Measurements from ENCODE around the gene SEMA6B. TPM values are rescaled to one million over a fixed set of nuclear protein-coding genes. Genes with fewer than 3 reads are reported as not detected.

Gene SEMA6B
- total and polyA plus RNA-seq, 2 donors (not counting 3 experiments of a cell fraction or from before 2014, with no cell fraction given), result 97.8 to 176 TPM

- no peak overlapping the region for H3K4me2 ChIP-seq (ENCODE audit: insufficient read depth, low read length)
- no peak for TF ChIP-seq POLR2AphosphoS5 (IDR thresholded peaks at IDR 0.05; ENCODE audit: insufficient read depth, low read depth, low read length)
- no peak for TF ChIP-seq JUN (IDR thresholded peaks at IDR 0.05; ENCODE audit: borderline replicate concordance, insufficient read depth, insufficient read length, low read depth)
- TF ChIP-seq MAX (IDR thresholded peaks at IDR 0.05; ENCODE audit: insufficient read depth, insufficient read length), result no peak
- TF ChIP-seq POLR2A (IDR thresholded peaks at IDR 0.05; ENCODE audit: low read depth, low read length), result no peak
- ChIA-PET POLR2A (interaction anchor here (0.7 kb wide), 1 partner anchor 20 kb away, joined by 7 read pairs; no protein-coding TSS in a partner anchor), CTCF (interaction anchor here (0.8 to 6.6 kb wide), 7 partner anchors 9 to 43 kb away, joined by 3 to 57 read pairs (median 4); no protein-coding TSS in a partner anchor)
- H3K9ac ChIP-seq (replicated peaks; ENCODE audit: extremely low read depth, insufficient read depth, low read length), result no peak overlapping the region
- BruUV-seq (replicated peaks), result no TSS peak
- H3K9me3 ChIP-seq (replicated peaks; ENCODE audit: control insufficient read depth, insufficient read depth, low read length), result no peaks in the 10 kb centered on the region
- H3K36me3 ChIP-seq (ENCODE audit: control insufficient read depth in 2 of 2, extremely low read depth in 1 of 2, insufficient read depth in 2 of 2, low read length in 2 of 2), result no peaks in the 10 kb centered on the region
- H3K27me3 ChIP-seq (ENCODE audit: control insufficient read depth in 2 of 2, insufficient read depth in 2 of 2, low read length in 2 of 2), result peaks cover 3 to 4% of the 10 kb centered on the region in 2 experiments
- FAIRE-seq (no peak), DNase-seq (ENCODE audit: low read depth, low spot score) (no peak)
- dilution Hi-C loops (cut with MboI; ENCODE audit: extremely low pct_ligation_motif_present, low sequenced_read_pairs) (no loop called here), intact Hi-C loops (cut with micrococcal nuclease) (no loop called here)
- no peaks in the 10 kb centered on the region for H4K20me1 ChIP-seq (replicated peaks; ENCODE audit: control insufficient read depth, extremely low read depth, insufficient read depth, low read length)
- H3K4me1 ChIP-seq (ENCODE audit: control insufficient read depth, extremely low read depth, insufficient read depth, low read length), result no peaks in the 10 kb centered on the region
- no peak overlapping the region for H3K4me3 ChIP-seq (replicated peaks in 1 of 3; ENCODE audit: insufficient read depth in 1 of 3, low read depth in 1 of 3, low read length in 3 of 3)
- H2AFZ ChIP-seq (ENCODE audit: low read depth, low read length), result no peak overlapping the region
- H3K27ac ChIP-seq (ENCODE audit: insufficient read depth, low read depth, low read length), result no peak overlapping the region
- no peaks in the 10 kb centered on the region for H3K79me2 ChIP-seq (ENCODE audit: control insufficient read depth, insufficient read depth, low read length)
- no peaks in the 10 kb centered on the region for H3K9me1 ChIP-seq (replicated peaks; ENCODE audit: control insufficient read depth, extremely low read depth, insufficient read depth, low read length)
These were observed 33.9 kb upstream of the SEMA6B start for GRCh38 chr19:4593409-4593851.

DNA sequence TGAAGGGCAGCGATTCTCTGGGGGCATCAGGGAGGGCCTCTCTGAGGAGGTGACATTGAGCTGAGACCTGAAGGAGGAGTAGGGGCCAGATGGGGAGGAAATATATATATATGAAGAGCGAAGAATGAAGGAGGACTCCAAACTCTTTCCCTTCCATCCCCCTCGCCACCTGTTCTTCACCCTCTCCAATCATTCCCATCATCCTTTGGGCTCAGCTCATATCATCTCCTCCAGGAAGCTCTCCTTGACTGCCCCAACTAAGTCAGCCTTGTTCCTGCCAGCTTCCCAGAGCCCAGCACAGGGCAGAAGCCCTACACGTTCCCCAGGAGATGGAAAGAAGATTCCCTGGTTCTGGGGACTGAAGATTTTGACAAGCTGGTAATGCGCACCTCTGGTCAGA is 33.0 kb upstream of the SEMA6B start:
- H3K9ac ChIP-seq (replicated peaks; ENCODE audit: extremely low read depth, insufficient read depth, low read length), result no peak overlapping the region
- no peaks in the 10 kb centered on the region for H3K9me1 ChIP-seq (replicated peaks; ENCODE audit: control insufficient read depth, extremely low read depth, insufficient read depth, low read length)
- BruUV-seq (replicated peaks), result no TSS peak
- H3K27me3 ChIP-seq (ENCODE audit: control insufficient read depth in 2 of 2, insufficient read depth in 2 of 2, low read length in 2 of 2), result peaks cover 3 to 4% of the 10 kb centered on the region in 2 experiments
- no peak overlapping the region for H2AFZ ChIP-seq (ENCODE audit: low read depth, low read length)
- no peak for DNase-seq (ENCODE audit: low read depth, low spot score)
- no peaks in the 10 kb centered on the region for H3K9me3 ChIP-seq (replicated peaks; ENCODE audit: control insufficient read depth, insufficient read depth, low read length)
- TF ChIP-seq EZH2 (IDR thresholded peaks at IDR 0.05; ENCODE audit: borderline replicate concordance, low read depth, low read length, severe bottlenecking) (no peak), POLR2AphosphoS5 (IDR thresholded peaks at IDR 0.05; ENCODE audit: insufficient read depth, low read depth, low read length) (no peak), POLR2A (IDR thresholded peaks at IDR 0.05; ENCODE audit: low read depth, low read length) (no peak), JUN (IDR thresholded peaks at IDR 0.05; ENCODE audit: borderline replicate concordance, insufficient read depth, insufficient read length, low read depth) (no peak), FOS (IDR thresholded peaks at IDR 0.05; ENCODE audit: borderline replicate concordance, insufficient read depth, low read length) (no peak), GATA2 (IDR thresholded peaks at IDR 0.05; ENCODE audit: insufficient read depth, insufficient read length, low read depth, low read length) (no peak), MYC (IDR thresholded peaks at IDR 0.05; ENCODE audit: low read depth, low read length) (no peak), MAX (IDR thresholded peaks at IDR 0.05; ENCODE audit: insufficient read depth, insufficient read length) (no peak)
- TF ChIP-seq, protein P1, sequence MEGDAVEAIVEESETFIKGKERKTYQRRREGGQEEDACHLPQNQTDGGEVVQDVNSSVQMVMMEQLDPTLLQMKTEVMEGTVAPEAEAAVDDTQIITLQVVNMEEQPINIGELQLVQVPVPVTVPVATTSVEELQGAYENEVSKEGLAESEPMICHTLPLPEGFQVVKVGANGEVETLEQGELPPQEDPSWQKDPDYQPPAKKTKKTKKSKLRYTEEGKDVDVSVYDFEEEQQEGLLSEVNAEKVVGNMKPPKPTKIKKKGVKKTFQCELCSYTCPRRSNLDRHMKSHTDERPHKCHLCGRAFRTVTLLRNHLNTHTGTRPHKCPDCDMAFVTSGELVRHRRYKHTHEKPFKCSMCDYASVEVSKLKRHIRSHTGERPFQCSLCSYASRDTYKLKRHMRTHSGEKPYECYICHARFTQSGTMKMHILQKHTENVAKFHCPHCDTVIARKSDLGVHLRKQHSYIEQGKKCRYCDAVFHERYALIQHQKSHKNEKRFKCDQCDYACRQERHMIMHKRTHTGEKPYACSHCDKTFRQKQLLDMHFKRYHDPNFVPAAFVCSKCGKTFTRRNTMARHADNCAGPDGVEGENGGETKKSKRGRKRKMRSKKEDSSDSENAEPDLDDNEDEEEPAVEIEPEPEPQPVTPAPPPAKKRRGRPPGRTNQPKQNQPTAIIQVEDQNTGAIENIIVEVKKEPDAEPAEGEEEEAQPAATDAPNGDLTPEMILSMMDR (IDR thresholded peaks at IDR 0.05; ENCODE audit: extremely low read depth in 1 of 2, insufficient read depth in 1 of 2, low read depth in 1 of 2, low read length in 2 of 2), result no peak
- H3K4me2 ChIP-seq (ENCODE audit: insufficient read depth, low read length), result no peak overlapping the region
- no peaks in the 10 kb centered on the region for H3K4me1 ChIP-seq (ENCODE audit: control insufficient read depth, extremely low read depth, insufficient read depth, low read length)
- ChIA-PET CTCF (interaction anchor here (4.5 to 6.6 kb wide), 2 partner anchors 31 to 41 kb away, joined by 23 to 57 read pairs; no protein-coding TSS in a partner anchor), POLR2A (no interaction called here)
- no peaks in the 10 kb centered on the region for H4K20me1 ChIP-seq (replicated peaks; ENCODE audit: control insufficient read depth, extremely low read depth, insufficient read depth, low read length)
- intact Hi-C loops (cut with micrococcal nuclease), result no loop called here
- H3K27ac ChIP-seq (ENCODE audit: insufficient read depth, low read depth, low read length), result no peak overlapping the region
- no peak for FAIRE-seq
- no peaks in the 10 kb centered on the region for H3K36me3 ChIP-seq (ENCODE audit: control insufficient read depth in 2 of 2, extremely low read depth in 1 of 2, insufficient read depth in 2 of 2, low read length in 2 of 2)
- dilution Hi-C loops (cut with MboI; ENCODE audit: extremely low pct_ligation_motif_present, low sequenced_read_pairs), result no loop called here
- H3K79me2 ChIP-seq (ENCODE audit: control insufficient read depth, insufficient read depth, low read length), result no peaks in the 10 kb centered on the region
- H3K4me3 ChIP-seq (replicated peaks in 1 of 3; ENCODE audit: insufficient read depth in 1 of 3, low read depth in 1 of 3, low read length in 3 of 3), result no peak overlapping the region

Measured in endothelial cell of umbilical vein (primary cell).